Measurements from ENCODE around the gene TLR10.
"Not testable (repeated sequence)": the region's sequence is repeated elsewhere in the genome, so short reads cannot be mapped to it uniquely, and the experiment has no call there.

The TLR10 gene

GRCh38 chr4:38769857-38770256, 12.9 kb downstream of the TLR10 start:
- no peak for DNase-seq

- DNase-seq = no peak
Measured at GRCh38 chr4:38769441-38769840, 13.3 kb downstream of the TLR10 start.

GRCh38 chr4:38768968-38769394, 13.8 kb downstream of the TLR10 start:
- DNase-seq = no peak

- not testable (repeated sequence) for DNase-seq
Measured at GRCh38 chr4:38766940-38767339, 15.8 kb downstream of the TLR10 start.

GRCh38 chr4:38765382-38765781, 17.4 kb downstream of the TLR10 start:
- DNase-seq = no peak

- DNase-seq = no peak
Measured at GRCh38 chr4:38764277-38764676, 18.5 kb downstream of the TLR10 start.

- DNase-seq = no peak
Measured at GRCh38 chr4:38762560-38762959, 20.2 kb downstream of the TLR10 start.

GRCh38 chr4:38759790-38760122, 23.0 kb downstream of the TLR10 start:
- no peak for DNase-seq

GRCh38 chr4:38759113-38759789, 23.5 kb downstream of the TLR10 start:
- DNase-seq = peak in 49 of 51 donors; percentile 7 to 93 (median 77)

GRCh38 chr4:38757945-38758600, 24.7 kb downstream of the TLR10 start:
- no peak for DNase-seq

- peak in 20 of 51 donors; percentile 3 to 50 (median 18) for DNase-seq
Measured at GRCh38 chr4:38752941-38753806, 29.6 kb downstream of the TLR10 start.

GRCh38 chr4:38752372-38752940, 30.3 kb downstream of the TLR10 start:
- DNase-seq = no peak

- DNase-seq = no peak
Measured at GRCh38 chr4:38751341-38752010, 31.3 kb downstream of the TLR10 start.

GRCh38 chr4:38749336-38749735, 33.5 kb downstream of the TLR10 start:
- DNase-seq = no peak

- DNase-seq = no peak
Measured at GRCh38 chr4:38747629-38748028, 35.2 kb downstream of the TLR10 start.

- DNase-seq = no peak
Measured at GRCh38 chr4:38745881-38746280, 36.9 kb downstream of the TLR10 start.

- no peak for DNase-seq
Measured at GRCh38 chr4:38743866-38744265, 38.9 kb downstream of the TLR10 start.

GRCh38 chr4:38740303-38740702, 42.5 kb downstream of the TLR10 start:
- DNase-seq = no peak

GRCh38 chr4:38738940-38739803, 43.6 kb downstream of the TLR10 start:
- no peak for DNase-seq

GRCh38 chr4:38735870-38736269, 46.9 kb downstream of the TLR10 start:
- no peak for DNase-seq

Data from hypothalamus (tissue), 51 donors.